ENCODE measurements around the gene ERBB4. TPM values are rescaled to one million over a fixed set of nuclear protein-coding genes. Genes with fewer than 3 reads are reported as not detected.

Gene ERBB4
- total RNA-seq, 2 experiments from 2014 or later = not detected

DNA sequence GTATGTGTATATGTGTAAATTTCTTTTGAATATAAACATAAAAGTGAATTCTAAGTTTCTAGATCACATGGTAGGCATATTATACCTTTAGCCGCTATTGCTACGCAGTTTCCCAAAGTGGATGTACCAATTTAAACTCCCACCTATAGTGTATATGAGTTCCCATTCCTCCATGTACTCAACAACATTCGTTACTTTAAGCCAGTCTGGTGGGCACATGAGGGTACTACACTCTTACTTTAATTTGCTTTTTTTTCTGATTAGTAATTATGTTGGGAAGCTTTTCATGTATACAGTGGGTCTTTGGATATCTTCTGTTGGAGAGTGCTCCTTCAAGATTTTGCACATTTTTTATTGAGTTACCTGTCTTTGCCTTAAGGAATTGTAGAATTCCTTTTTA is 683.8 kb downstream of the ERBB4 start:
- Histone ChIP-seq H3K4me1 (ENCODE audit: insufficient read depth, low read length) (no peaks in the 10 kb centered on the region), H3K9me3 (ENCODE audit: control insufficient read depth in 1 of 2, insufficient read depth in 1 of 2, low read length in 2 of 2) (no peaks in the 10 kb centered on the region), H3K27ac (ENCODE audit: low read depth in 1 of 2, low read length in 2 of 2) (no peak overlapping the region), H3K4me3 (ENCODE audit: low read length) (no peak overlapping the region), H3K27me3 (ENCODE audit: control insufficient read depth in 1 of 2, insufficient read depth in 2 of 2, low read length in 2 of 2) (no peaks in the 10 kb centered on the region), H3K36me3 (ENCODE audit: insufficient read depth, low read length) (no peaks in the 10 kb centered on the region)
- POLR2A ChIA-PET = no interaction called here
- intact Hi-C loops (cut with DNase I, micrococcal nuclease) = no loop called here
- H3K27me3 Mint-ChIP-seq = no peaks in the 10 kb centered on the region
- H3K36me3 Mint-ChIP-seq (ENCODE audit: low read depth) = no peaks in the 10 kb centered on the region
- no peak overlapping the region for H3K4me3 Mint-ChIP-seq
- no peaks in the 10 kb centered on the region for H3K9me3 Mint-ChIP-seq
- no peak for DNase-seq
- TF ChIP-seq, protein P1, sequence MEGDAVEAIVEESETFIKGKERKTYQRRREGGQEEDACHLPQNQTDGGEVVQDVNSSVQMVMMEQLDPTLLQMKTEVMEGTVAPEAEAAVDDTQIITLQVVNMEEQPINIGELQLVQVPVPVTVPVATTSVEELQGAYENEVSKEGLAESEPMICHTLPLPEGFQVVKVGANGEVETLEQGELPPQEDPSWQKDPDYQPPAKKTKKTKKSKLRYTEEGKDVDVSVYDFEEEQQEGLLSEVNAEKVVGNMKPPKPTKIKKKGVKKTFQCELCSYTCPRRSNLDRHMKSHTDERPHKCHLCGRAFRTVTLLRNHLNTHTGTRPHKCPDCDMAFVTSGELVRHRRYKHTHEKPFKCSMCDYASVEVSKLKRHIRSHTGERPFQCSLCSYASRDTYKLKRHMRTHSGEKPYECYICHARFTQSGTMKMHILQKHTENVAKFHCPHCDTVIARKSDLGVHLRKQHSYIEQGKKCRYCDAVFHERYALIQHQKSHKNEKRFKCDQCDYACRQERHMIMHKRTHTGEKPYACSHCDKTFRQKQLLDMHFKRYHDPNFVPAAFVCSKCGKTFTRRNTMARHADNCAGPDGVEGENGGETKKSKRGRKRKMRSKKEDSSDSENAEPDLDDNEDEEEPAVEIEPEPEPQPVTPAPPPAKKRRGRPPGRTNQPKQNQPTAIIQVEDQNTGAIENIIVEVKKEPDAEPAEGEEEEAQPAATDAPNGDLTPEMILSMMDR (IDR thresholded peaks at IDR 0.05) = no peak
- no peak overlapping the region for H3K27ac Mint-ChIP-seq
- no peaks in the 10 kb centered on the region for H3K4me1 Mint-ChIP-seq (ENCODE audit: low read depth)
- CTCF ChIA-PET = no interaction called here
- ATAC-seq (ENCODE audit: poor library complexity) = no peak

GRCh38 chr2:211846714-211847113 is 691.9 kb downstream of the ERBB4 start:
- no peaks in the 10 kb centered on the region for H3K27me3 ChIP-seq (ENCODE audit: control insufficient read depth in 1 of 2, insufficient read depth in 2 of 2, low read length in 2 of 2)
- H3K9me3 ChIP-seq (ENCODE audit: control insufficient read depth in 1 of 2, insufficient read depth in 1 of 2, low read length in 2 of 2) = no peaks in the 10 kb centered on the region
- intact Hi-C loops (cut with DNase I, micrococcal nuclease) = no loop called here
- no peaks in the 10 kb centered on the region for H3K4me1 ChIP-seq (ENCODE audit: insufficient read depth, low read length)
- H3K4me3 ChIP-seq (ENCODE audit: low read length) = no peak overlapping the region
- CTCF ChIA-PET = no interaction called here
- POLR2A ChIA-PET = no interaction called here
- H3K9me3 Mint-ChIP-seq = no peaks in the 10 kb centered on the region
- no peaks in the 10 kb centered on the region for H3K27me3 Mint-ChIP-seq
- no peaks in the 10 kb centered on the region for H3K4me1 Mint-ChIP-seq (ENCODE audit: low read depth)
- H3K36me3 Mint-ChIP-seq (ENCODE audit: low read depth) = no peaks in the 10 kb centered on the region
- ATAC-seq (ENCODE audit: poor library complexity) (no peak), DNase-seq (no peak)
- no peak overlapping the region for H3K27ac ChIP-seq (ENCODE audit: low read depth in 1 of 2, low read length in 2 of 2)
- no peak overlapping the region for H3K27ac Mint-ChIP-seq
- H3K4me3 Mint-ChIP-seq = no peak overlapping the region
- TF ChIP-seq, protein P1 (IDR thresholded peaks at IDR 0.05) = no peak
- H3K36me3 ChIP-seq (ENCODE audit: insufficient read depth, low read length) = no peaks in the 10 kb centered on the region

GRCh38 chr2:211846036-211846400 is 692.6 kb downstream of the ERBB4 start:
- no peak overlapping the region for H3K4me3 ChIP-seq (ENCODE audit: low read length)
- TF ChIP-seq, protein P1 (IDR thresholded peaks at IDR 0.05) = no peak
- H3K36me3 ChIP-seq (ENCODE audit: insufficient read depth, low read length) = no peaks in the 10 kb centered on the region
- no peaks in the 10 kb centered on the region for H3K9me3 Mint-ChIP-seq
- DNase-seq (no peak), ATAC-seq (ENCODE audit: poor library complexity) (no peak)
- H3K4me1 ChIP-seq (ENCODE audit: insufficient read depth, low read length) = no peaks in the 10 kb centered on the region
- no peaks in the 10 kb centered on the region for H3K36me3 Mint-ChIP-seq (ENCODE audit: low read depth)
- no peak overlapping the region for H3K4me3 Mint-ChIP-seq
- no peaks in the 10 kb centered on the region for H3K27me3 ChIP-seq (ENCODE audit: control insufficient read depth in 1 of 2, insufficient read depth in 2 of 2, low read length in 2 of 2)
- no peaks in the 10 kb centered on the region for H3K4me1 Mint-ChIP-seq (ENCODE audit: low read depth)
- H3K27me3 Mint-ChIP-seq = no peaks in the 10 kb centered on the region
- H3K27ac ChIP-seq (ENCODE audit: low read depth in 1 of 2, low read length in 2 of 2) = no peak overlapping the region
- POLR2A ChIA-PET = no interaction called here
- no peaks in the 10 kb centered on the region for H3K9me3 ChIP-seq (ENCODE audit: control insufficient read depth in 1 of 2, insufficient read depth in 1 of 2, low read length in 2 of 2)
- no peak overlapping the region for H3K27ac Mint-ChIP-seq
- CTCF ChIA-PET = no interaction called here
- intact Hi-C loops (cut with DNase I, micrococcal nuclease) = no loop called here

Data from CD4-positive, alpha-beta T cell (primary cell).